ENCODE measurements around the gene RNF146. TPM values are rescaled to one million over a fixed set of nuclear protein-coding genes. Genes with fewer than 3 reads are reported as not detected.
A peak's percentile ranks its signal among the peaks of the same experiment; 100 is the strongest.
"Not testable (repeated sequence)": the region's sequence is repeated elsewhere in the genome, so short reads cannot be mapped to it uniquely, and the experiment has no call there.

RNF146 gene, protein sequence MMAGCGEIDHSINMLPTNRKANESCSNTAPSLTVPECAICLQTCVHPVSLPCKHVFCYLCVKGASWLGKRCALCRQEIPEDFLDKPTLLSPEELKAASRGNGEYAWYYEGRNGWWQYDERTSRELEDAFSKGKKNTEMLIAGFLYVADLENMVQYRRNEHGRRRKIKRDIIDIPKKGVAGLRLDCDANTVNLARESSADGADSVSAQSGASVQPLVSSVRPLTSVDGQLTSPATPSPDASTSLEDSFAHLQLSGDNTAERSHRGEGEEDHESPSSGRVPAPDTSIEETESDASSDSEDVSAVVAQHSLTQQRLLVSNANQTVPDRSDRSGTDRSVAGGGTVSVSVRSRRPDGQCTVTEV
- 45.9 TPM for polyA plus RNA-seq (2013, experiment 1 of 2)
- 48.4 TPM for polyA plus RNA-seq (2013, experiment 2 of 2)

DNA sequence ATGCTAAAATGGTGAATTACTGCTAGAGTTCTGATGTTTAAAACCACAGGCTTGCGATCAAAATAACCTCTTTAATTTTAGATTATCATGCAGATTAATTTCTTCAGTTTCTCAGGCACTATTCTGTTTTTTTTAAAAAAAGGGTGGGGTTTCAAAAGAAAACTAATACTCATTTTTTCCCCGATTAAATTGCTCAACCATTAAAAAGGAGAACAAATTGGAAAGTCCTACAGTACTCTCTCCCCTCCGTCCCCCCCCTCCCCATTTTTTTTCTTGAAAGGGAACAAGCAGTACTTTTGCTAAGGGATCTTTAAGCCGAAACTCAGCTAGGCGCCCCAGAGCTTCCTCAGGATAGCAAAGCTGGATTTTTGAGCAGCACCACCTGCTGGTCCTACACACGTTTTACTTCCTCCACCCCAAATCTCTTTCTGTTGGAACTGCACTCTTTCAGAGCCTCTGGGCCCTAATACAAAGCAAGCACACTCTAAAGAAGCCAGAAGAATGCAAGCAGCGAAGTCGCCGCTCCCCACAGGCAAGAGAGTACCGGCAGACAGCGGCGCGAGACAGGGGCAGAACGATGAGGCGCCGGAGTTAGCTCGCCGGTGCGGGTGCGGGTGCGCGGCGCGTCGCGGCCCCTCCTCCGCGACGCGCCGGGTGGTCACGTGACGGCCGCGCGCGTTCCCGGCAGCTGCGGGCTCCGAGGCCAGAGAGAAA is at the start of gene RNF146:
Gene RNF146 (plus strand): TSS at position 687 of the 714 bp plus-strand sequence. CDS start 13,475 bp downstream, outside the sequence.
- Histone ChIP-seq H3K9me3 (ENCODE audit: control insufficient read depth, low read length) (no peaks in the 10 kb centered on the region), H3K36me3 (ENCODE audit: control insufficient read depth, insufficient read depth, low read length) (peaks cover 6% of the 10 kb centered on the region), H3K4me3 (ENCODE audit: extremely low read depth, insufficient read depth, low read length, poor library complexity, severe bottlenecking) (peak within 1 kb of the TSS; percentile 82), H3K4me1 (ENCODE audit: control insufficient read depth, insufficient read depth, low read length, poor library complexity, severe bottlenecking) (peaks cover 6% of the 10 kb centered on the region), H3K27ac (ENCODE audit: low read depth, low read length, severe bottlenecking) (peak within 1 kb of the TSS; percentile 96)
- WGBS, 2 experiments (ENCODE audit: insufficient coverage in 2 of 2) = 0 to 1% methylated on average over 13 to 26 of the region's 40 CpGs

DNA sequence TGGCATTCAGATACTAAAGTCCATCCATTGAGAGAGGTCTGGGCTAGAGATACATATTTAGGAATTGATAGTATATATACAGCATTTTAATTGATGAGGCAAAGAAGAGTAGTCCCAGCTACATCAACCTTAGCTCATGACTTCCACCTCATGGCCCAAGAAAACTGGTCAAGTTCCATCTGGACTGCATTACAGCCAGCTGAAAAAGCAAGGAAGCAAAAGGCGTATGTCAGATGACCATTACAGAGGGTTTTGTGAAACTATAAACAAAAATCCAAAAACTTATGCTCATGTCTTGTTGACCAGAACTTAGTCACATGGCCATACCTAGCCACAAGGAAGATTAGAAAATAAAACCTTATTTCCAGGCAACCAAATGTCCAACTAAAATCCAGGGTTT is 46.8 kb upstream of the RNF146 start:
- 80% methylated on average over 1 of the region's 1 CpG; no CpG with 5 or more reads in 1 of the 2 experiments for WGBS, 2 experiments (ENCODE audit: insufficient coverage in 2 of 2)

DNA sequence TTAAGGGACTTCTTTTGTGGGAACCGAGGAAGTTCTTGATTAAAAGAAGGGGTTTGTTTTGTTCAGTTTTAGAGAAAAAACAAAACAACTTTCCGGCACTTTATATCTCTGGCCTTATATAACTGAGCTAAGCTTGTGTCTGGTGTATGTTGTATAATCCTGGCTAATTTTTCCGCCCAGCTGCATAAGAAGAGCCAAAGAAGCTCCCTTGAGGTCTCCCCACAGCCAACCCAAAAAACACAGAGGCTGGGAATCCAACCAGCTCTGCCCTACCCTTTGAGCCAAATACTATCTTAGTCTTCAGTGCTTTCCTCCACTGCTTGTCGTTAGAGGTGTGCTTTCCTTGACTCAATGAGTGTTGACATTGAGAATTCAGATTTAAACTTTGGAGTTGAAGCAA is 45.5 kb upstream of the RNF146 start:
- Histone ChIP-seq H3K36me3 (ENCODE audit: control insufficient read depth, insufficient read depth, low read length) (no peaks in the 10 kb centered on the region), H3K4me1 (ENCODE audit: control insufficient read depth, insufficient read depth, low read length, poor library complexity, severe bottlenecking) (no peaks in the 10 kb centered on the region), H3K9me3 (ENCODE audit: control insufficient read depth, low read length) (no peaks in the 10 kb centered on the region), H3K27ac (ENCODE audit: low read depth, low read length, severe bottlenecking) (no peak overlapping the region), H3K4me3 (ENCODE audit: extremely low read depth, insufficient read depth, low read length, poor library complexity, severe bottlenecking) (no peak overlapping the region)
- WGBS, 2 experiments (ENCODE audit: insufficient coverage in 2 of 2) = 83 to 100% methylated on average over 1 of the region's 4 CpGs

More for the DNA sequence above, 46.8 kb upstream of the RNF146 start:
- Histone ChIP-seq H3K9me3 (ENCODE audit: control insufficient read depth, low read length) (no peaks in the 10 kb centered on the region), H3K4me1 (ENCODE audit: control insufficient read depth, insufficient read depth, low read length, poor library complexity, severe bottlenecking) (no peaks in the 10 kb centered on the region), H3K4me3 (ENCODE audit: extremely low read depth, insufficient read depth, low read length, poor library complexity, severe bottlenecking) (no peak overlapping the region), H3K27ac (ENCODE audit: low read depth, low read length, severe bottlenecking) (no peak overlapping the region), H3K36me3 (ENCODE audit: control insufficient read depth, insufficient read depth, low read length) (no peaks in the 10 kb centered on the region)

DNA sequence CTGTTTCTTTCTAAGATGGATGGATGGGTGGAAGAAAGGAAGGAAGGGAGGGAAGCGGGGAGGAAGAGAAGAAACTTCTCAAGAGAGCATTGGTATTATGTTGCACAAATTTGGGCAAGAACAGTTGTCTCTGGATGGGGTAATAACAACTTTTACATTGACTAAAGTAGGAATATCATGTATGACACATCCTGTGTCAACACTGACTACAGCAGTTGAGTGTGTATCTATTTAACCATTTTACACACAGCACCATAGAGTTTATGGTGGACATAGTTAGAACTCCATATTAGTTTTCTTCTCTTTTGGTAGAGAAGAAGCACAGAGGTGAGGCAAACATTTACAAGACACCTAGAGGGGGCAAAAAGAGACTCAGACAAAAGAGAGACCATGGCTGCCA is 44.2 kb upstream of the RNF146 start:
- WGBS, 2 experiments (ENCODE audit: insufficient coverage in 2 of 2) = 80% methylated on average over 1 of the region's 1 CpG; no CpG with 5 or more reads in 1 of the 2 experiments
- H3K4me3 ChIP-seq (ENCODE audit: extremely low read depth, insufficient read depth, low read length, poor library complexity, severe bottlenecking) = no peak overlapping the region
- H3K36me3 ChIP-seq (ENCODE audit: control insufficient read depth, insufficient read depth, low read length) = no peaks in the 10 kb centered on the region
- H3K9me3 ChIP-seq (ENCODE audit: control insufficient read depth, low read length) = no peaks in the 10 kb centered on the region
- H3K27ac ChIP-seq (ENCODE audit: low read depth, low read length, severe bottlenecking) = no peak overlapping the region
- no peaks in the 10 kb centered on the region for H3K4me1 ChIP-seq (ENCODE audit: control insufficient read depth, insufficient read depth, low read length, poor library complexity, severe bottlenecking)

DNA sequence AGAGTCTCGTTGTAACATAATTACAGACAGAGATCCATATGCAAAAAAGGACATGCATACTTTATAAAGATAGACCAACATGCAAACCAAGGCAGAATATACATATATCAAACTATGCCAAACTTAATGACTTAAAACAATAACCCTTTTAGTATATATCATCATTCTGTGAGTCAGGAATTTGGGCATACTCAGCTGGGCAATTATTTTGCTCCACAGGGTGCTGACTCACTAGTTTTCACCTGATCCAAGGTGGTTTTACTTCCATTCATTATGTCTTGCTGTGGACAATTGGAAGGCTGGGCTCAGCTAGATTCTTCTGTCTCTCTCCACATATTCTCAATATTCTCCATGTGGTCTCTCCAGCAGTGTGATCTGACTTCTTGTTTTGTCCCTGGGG is 41.2 kb upstream of the RNF146 start:
- H3K4me3 ChIP-seq (ENCODE audit: extremely low read depth, insufficient read depth, low read length, poor library complexity, severe bottlenecking) = no peak overlapping the region
- H3K4me1 ChIP-seq (ENCODE audit: control insufficient read depth, insufficient read depth, low read length, poor library complexity, severe bottlenecking) = no peaks in the 10 kb centered on the region
- H3K36me3 ChIP-seq (ENCODE audit: control insufficient read depth, insufficient read depth, low read length) = no peaks in the 10 kb centered on the region
- no peak overlapping the region for H3K27ac ChIP-seq (ENCODE audit: low read depth, low read length, severe bottlenecking)
- H3K9me3 ChIP-seq (ENCODE audit: control insufficient read depth, low read length) = no peaks in the 10 kb centered on the region
- 86% methylated on average over 1 of the region's 1 CpG; no CpG with 5 or more reads in 1 of the 2 experiments for WGBS, 2 experiments (ENCODE audit: insufficient coverage in 2 of 2)

DNA sequence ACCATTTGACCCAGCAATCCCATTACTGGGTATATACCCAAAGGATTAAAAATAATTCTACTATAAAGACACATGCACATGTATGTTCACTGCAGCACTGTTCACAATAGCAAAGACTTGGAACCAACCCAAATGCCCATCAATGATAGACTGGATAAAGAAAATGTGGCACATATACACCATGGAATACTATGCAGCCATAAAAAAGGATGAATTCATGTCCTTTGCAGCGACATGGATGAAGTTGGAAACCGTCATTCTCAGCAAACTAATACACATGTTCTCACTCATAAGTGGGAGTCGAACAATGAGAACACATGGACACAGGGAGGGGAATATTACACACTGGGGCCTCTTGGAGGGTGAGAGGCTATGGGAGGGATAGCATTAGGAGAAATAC is 32.8 kb upstream of the RNF146 start:
- not testable (repeated sequence) for H3K4me3 ChIP-seq (ENCODE audit: extremely low read depth, insufficient read depth, low read length, poor library complexity, severe bottlenecking); H3K9me3 ChIP-seq (ENCODE audit: control insufficient read depth, low read length); H3K27ac ChIP-seq (ENCODE audit: low read depth, low read length, severe bottlenecking); H3K4me1 ChIP-seq (ENCODE audit: control insufficient read depth, insufficient read depth, low read length, poor library complexity, severe bottlenecking); H3K36me3 ChIP-seq (ENCODE audit: control insufficient read depth, insufficient read depth, low read length)
- 30% methylated on average over 2 of the region's 3 CpGs; no CpG with 5 or more reads in 1 of the 2 experiments for WGBS, 2 experiments (ENCODE audit: insufficient coverage in 2 of 2)

DNA sequence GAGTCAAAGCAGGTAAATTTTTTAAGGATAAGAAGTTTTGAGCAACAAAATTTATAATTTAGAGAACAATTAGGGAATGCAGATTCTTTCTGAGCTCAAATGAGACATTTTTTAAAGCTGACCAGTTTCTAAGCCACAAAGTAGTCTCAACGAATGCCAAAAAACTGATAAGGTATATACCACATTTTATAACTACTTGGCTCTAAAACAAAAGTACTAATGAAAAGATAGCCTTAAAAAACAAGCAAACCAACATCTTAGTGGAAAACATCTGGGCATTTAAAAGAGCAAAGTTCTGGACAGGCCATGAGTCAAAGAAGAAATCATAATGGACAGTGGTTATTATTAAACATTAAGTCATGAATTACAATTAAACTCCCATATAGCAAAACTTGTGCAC is 23.2 kb upstream of the RNF146 start:
- Histone ChIP-seq H3K9me3 (ENCODE audit: control insufficient read depth, low read length) (no peaks in the 10 kb centered on the region), H3K4me1 (ENCODE audit: control insufficient read depth, insufficient read depth, low read length, poor library complexity, severe bottlenecking) (no peaks in the 10 kb centered on the region), H3K27ac (ENCODE audit: low read depth, low read length, severe bottlenecking) (no peak overlapping the region), H3K4me3 (ENCODE audit: extremely low read depth, insufficient read depth, low read length, poor library complexity, severe bottlenecking) (no peak overlapping the region), H3K36me3 (ENCODE audit: control insufficient read depth, insufficient read depth, low read length) (no peaks in the 10 kb centered on the region)
- no CpG with 5 or more reads among the region's 1 CpG for WGBS, 2 experiments (ENCODE audit: insufficient coverage in 2 of 2)

DNA sequence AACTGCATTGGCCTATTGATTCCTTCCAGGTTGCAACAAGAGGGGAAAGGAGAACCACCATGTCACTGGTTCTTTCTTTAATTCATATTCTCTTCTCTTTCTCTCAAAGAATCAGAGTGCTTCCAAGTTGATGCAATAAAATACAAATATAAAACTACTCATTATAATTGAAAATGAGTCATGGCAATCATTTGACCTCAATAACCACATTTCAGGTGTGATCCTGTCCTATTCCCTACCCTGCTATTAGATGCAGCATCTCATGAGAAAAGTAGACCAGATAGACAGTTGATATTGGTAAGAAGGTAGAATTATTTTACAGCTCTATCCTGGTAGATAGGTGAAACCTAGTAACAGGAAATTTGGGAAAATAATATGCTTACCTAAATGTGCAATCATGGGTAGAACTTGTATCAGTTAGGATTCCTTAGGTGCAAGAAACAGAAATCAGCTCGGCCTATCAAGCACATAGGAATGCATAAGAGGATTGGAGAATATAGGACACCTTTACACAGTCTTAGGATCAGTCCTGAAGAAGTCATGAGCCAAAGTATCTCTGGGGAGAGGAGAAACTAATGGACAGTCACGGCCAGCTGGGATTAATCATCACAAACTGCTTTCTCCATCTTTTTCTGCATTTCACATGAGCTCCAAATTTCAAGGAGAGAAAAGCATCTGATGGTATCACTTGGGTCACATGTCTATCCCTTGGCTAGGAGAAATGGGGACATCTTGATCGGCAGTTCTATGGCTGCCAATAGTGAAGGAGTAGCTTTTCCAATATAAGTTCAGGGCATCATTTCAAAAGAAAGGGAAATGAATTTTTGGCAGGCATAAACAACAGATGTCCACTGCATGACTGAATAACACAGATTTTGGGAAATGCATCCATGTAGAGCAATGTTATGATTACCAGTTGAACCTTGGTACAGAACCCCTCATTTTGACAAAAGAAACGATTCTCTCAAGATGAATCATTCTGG is 19.3 kb upstream of the RNF146 start:
- Histone ChIP-seq H3K9me3 (ENCODE audit: control insufficient read depth, low read length) (no peaks in the 10 kb centered on the region), H3K4me1 (ENCODE audit: control insufficient read depth, insufficient read depth, low read length, poor library complexity, severe bottlenecking) (no peaks in the 10 kb centered on the region), H3K36me3 (ENCODE audit: control insufficient read depth, insufficient read depth, low read length) (no peaks in the 10 kb centered on the region), H3K4me3 (ENCODE audit: extremely low read depth, insufficient read depth, low read length, poor library complexity, severe bottlenecking) (no peak overlapping the region), H3K27ac (ENCODE audit: low read depth, low read length, severe bottlenecking) (no peak overlapping the region)
- 84 to 90% methylated on average over 3 of the region's 4 CpGs for WGBS, 2 experiments (ENCODE audit: insufficient coverage in 2 of 2)

DNA sequence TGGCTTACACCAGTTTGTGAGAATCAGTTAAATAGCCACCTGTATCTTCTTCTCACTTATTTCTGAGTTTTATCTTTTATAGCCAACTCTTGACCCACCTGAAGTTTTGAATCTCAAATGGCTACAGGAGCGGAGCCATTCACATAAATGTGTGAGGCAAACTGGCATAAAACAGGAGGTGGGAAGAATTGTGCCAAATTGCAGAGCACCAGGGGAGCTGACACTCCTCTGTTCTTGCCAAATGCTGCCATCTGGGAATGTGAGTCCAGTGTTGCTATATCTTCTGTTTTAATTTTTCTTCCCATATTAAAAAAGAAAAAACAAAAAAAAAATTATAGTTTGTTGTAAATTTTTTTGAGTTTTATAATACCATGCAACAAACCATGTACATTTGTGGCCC is 17.0 kb upstream of the RNF146 start:
- Histone ChIP-seq H3K36me3 (ENCODE audit: control insufficient read depth, insufficient read depth, low read length) (no peaks in the 10 kb centered on the region), H3K4me3 (ENCODE audit: extremely low read depth, insufficient read depth, low read length, poor library complexity, severe bottlenecking) (no peak overlapping the region), H3K9me3 (ENCODE audit: control insufficient read depth, low read length) (no peaks in the 10 kb centered on the region), H3K27ac (ENCODE audit: low read depth, low read length, severe bottlenecking) (no peak overlapping the region), H3K4me1 (ENCODE audit: control insufficient read depth, insufficient read depth, low read length, poor library complexity, severe bottlenecking) (no peaks in the 10 kb centered on the region)
- 40% methylated on average over 1 of the region's 1 CpG; no CpG with 5 or more reads in 1 of the 2 experiments for WGBS, 2 experiments (ENCODE audit: insufficient coverage in 2 of 2)

DNA sequence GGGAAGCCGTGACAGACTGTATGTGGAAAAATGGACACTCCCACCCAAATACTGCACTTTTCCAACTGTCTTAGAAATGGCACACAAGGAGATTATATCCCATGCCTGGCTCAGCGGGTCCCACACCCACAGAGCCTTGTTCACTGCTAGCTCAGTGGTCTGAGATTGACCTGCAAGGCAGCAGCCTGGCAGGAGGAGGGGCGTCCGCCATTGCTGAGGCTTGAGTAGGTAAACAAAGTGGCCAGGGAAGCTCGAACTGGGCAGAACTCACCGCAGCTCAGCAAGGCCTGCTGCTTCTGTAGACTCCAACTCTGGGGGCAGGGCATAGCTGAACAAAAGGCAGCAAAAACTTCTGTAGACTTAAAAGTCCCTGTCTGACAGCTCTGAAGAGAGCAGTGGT is 11.4 kb upstream of the RNF146 start:
- Histone ChIP-seq H3K36me3 (ENCODE audit: control insufficient read depth, insufficient read depth, low read length) (no peaks in the 10 kb centered on the region), H3K4me3 (ENCODE audit: extremely low read depth, insufficient read depth, low read length, poor library complexity, severe bottlenecking) (no peak overlapping the region), H3K27ac (ENCODE audit: low read depth, low read length, severe bottlenecking) (no peak overlapping the region), H3K9me3 (ENCODE audit: control insufficient read depth, low read length) (no peaks in the 10 kb centered on the region), H3K4me1 (ENCODE audit: control insufficient read depth, insufficient read depth, low read length, poor library complexity, severe bottlenecking) (no peaks in the 10 kb centered on the region)
- WGBS, 2 experiments (ENCODE audit: insufficient coverage in 2 of 2) = 93 to 94% methylated on average over 4 to 5 of the region's 6 CpGs

All from mesodermal cell (in vitro differentiated cells).